Mucosa of stomach (tissue), 1 donor: ENCODE measurements around the gene PBRM1.

ENCODE experiments used
- H3K27me3 ChIP-seq: one replicate; pipeline ENCODE4 v1.7.0; 2013; ENCODE audit warnings: mild to moderate bottlenecking, low read length; ENCODE audit not compliant: control insufficient read depth, insufficient read depth
- H3K36me3 ChIP-seq: one replicate; pipeline ENCODE4 v1.7.0; 2013; ENCODE audit warnings: low read length; ENCODE audit not compliant: control insufficient read depth, insufficient read depth
- H3K4me1 ChIP-seq: one replicate; pipeline ENCODE4 v1.7.0; 2013; ENCODE audit warnings: mild to moderate bottlenecking, low read length; ENCODE audit not compliant: control insufficient read depth, insufficient read depth
- H3K4me3 ChIP-seq: one replicate; pipeline ENCODE4 v1.7.0; 2013; ENCODE audit warnings: low read length
- H3K9ac ChIP-seq: one replicate; pipeline ENCODE4 v1.7.0; 2013; ENCODE audit warnings: mild to moderate bottlenecking, low read length, moderate library complexity
- H3K9me3 ChIP-seq: one replicate; pipeline ENCODE4 v1.7.0; 2013; ENCODE audit warnings: mild to moderate bottlenecking, low read length, moderate library complexity; ENCODE audit not compliant: control insufficient read depth
- donor health status: Pancreatic carcinoma.

Gene PBRM1

DNA sequence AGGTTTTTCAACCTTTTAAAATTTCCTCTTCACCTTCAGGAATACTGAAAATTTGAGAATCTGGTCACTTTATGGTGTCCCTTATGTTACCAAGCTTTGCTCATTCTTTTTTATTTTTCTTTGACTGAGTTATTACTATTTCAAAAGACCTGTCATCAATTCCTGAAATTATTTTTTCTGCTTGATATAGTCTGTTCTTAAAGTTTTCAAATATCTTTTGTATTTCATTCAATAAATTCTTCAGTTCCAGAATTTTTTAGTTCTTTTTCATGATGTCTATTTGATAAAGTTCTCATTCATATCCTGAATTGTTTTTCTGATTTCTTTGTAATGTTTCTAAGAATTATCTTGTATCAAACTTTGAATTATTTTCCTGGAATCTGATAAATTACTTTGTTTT lies 85.5 kb downstream of the PBRM1 start:
- Histone ChIP-seq H3K9me3 (no peaks in the 10 kb centered on the region), H3K9ac (no peak overlapping the region), H3K4me1 (no peaks in the 10 kb centered on the region), H3K27me3 (no peaks in the 10 kb centered on the region), H3K4me3 (no peak overlapping the region), H3K36me3 (peaks cover 7% of the 10 kb centered on the region)

DNA sequence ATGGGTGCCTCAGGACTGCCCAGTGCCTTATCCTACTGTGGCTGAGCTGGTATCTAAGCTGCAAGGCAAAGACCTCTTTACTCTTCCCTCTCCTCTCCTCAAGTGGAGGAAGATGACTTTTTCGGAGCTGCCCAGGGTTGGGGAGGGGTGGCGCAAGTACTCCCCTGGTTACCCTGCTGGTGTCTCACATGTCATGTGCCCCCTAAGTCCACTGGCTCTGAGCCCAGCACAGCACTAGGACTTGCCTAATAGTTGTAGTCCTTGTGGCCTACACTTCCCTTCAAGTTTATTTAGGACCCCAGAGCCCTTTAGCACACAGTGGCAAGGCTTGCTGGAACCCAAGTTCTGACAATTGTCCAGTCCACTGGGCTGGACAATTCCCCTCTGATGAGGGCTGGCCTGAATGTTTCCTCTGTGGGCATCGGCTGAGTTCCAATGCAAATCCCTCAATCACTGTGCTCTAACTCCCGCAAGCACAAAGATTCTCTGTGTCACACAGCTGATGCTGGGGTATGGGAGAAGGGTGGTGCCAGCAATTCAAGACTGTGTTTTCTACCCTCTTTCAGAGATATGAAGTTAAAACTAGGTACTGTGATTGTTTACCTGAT lies 89.0 kb downstream of the PBRM1 start:
- Histone ChIP-seq H3K4me3 (no peak overlapping the region), H3K9me3 (no peaks in the 10 kb centered on the region), H3K27me3 (no peaks in the 10 kb centered on the region), H3K9ac (no peak overlapping the region), H3K36me3 (peaks cover 3% of the 10 kb centered on the region), H3K4me1 (no peaks in the 10 kb centered on the region)

- Histone ChIP-seq H3K36me3 (no peaks in the 10 kb centered on the region), H3K4me1 (no peaks in the 10 kb centered on the region), H3K4me3 (no peak overlapping the region), H3K9me3 (no peaks in the 10 kb centered on the region), H3K9ac (no peak overlapping the region), H3K27me3 (no peaks in the 10 kb centered on the region)
Measured at GRCh38 chr3:52593103-52593502, 92.6 kb downstream of the PBRM1 start.

DNA sequence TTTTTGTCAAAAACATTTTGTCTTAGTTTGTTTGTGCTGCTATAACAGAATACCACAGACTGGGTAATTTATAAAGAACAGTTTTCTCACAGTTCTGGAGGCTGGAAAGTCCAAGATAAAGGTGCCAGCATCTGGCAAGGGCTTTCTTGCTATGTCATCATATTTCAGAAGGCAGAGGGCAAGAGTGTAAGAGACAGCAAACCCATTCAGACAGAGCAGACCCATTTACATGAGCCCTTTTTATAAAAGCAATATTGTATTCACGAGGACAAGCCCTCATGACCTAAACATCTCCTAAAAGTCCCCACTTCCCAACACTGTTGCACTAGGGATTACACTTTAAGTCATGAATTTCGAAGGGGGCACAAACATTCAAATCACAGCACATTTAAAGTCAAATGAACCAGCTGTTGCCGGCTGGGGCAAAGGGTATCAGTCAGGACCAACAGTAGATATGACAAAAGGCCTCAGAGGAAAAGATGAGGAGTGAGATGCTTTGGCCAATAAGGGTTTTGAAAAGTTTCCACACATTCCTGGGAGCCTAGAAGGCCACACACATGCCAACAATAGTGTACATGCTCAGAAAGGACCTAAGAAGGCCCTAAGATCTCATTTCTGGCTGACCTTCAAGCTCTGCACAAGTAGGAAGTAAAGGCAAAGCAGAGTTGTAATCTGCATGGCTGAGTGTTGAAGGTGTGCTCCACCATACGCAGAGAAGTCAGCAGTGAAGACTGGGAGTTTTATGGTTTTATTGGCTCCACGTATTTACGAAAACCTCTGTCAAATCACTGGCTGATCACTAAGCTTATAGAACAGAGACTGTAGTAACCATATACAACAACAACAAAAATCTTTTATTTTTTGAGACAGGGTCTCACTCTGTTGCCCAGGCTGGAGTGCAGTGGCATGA lies 111.4 kb downstream of the PBRM1 start:
- H3K4me3 ChIP-seq, result no peak overlapping the region
- no peak overlapping the region for H3K9ac ChIP-seq
- H3K4me1 ChIP-seq, result no peaks in the 10 kb centered on the region
- no peaks in the 10 kb centered on the region for H3K27me3 ChIP-seq
- no peaks in the 10 kb centered on the region for H3K9me3 ChIP-seq
- no peaks in the 10 kb centered on the region for H3K36me3 ChIP-seq

GRCh38 chr3:52572221-52572620 lies 113.5 kb downstream of the PBRM1 start:
- no peaks in the 10 kb centered on the region for H3K36me3 ChIP-seq
- H3K4me3 ChIP-seq, result no peak overlapping the region
- no peaks in the 10 kb centered on the region for H3K9me3 ChIP-seq
- no peak overlapping the region for H3K9ac ChIP-seq
- H3K4me1 ChIP-seq, result no peaks in the 10 kb centered on the region
- no peaks in the 10 kb centered on the region for H3K27me3 ChIP-seq

- Histone ChIP-seq H3K27me3 (no peaks in the 10 kb centered on the region), H3K36me3 (no peaks in the 10 kb centered on the region), H3K9ac (no peak overlapping the region), H3K4me3 (no peak overlapping the region), H3K4me1 (no peaks in the 10 kb centered on the region), H3K9me3 (no peaks in the 10 kb centered on the region)
Measured at GRCh38 chr3:52570076-52570475, 115.6 kb downstream of the PBRM1 start.

DNA sequence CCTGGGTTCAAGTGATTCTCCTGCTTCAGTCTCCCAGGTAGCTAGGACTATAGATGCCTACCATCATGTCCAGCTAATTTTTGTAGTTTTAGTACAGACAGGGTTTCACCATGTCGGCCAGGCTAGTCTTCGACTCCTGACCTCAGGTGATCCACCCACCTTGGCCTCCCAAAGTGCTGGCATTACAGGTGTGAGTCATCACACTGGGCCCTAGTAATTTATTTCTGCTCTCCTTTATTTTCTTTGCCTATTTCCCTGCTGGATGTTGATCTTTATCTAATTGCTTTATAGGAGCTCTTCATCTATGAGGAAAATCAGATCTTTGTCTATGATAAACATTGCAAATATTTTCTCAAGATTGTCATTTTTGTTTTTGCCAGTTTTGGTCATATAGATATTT lies 117.6 kb downstream of the PBRM1 start:
- H3K27me3 ChIP-seq, result no peaks in the 10 kb centered on the region
- H3K4me1 ChIP-seq, result no peaks in the 10 kb centered on the region
- H3K4me3 ChIP-seq, result no peak overlapping the region
- H3K9me3 ChIP-seq, result no peaks in the 10 kb centered on the region
- H3K9ac ChIP-seq, result no peak overlapping the region
- H3K36me3 ChIP-seq, result no peaks in the 10 kb centered on the region

GRCh38 chr3:52563984-52564383 lies 121.7 kb downstream of the PBRM1 start:
- no peaks in the 10 kb centered on the region for H3K9me3 ChIP-seq
- H3K9ac ChIP-seq, result no peak overlapping the region
- H3K36me3 ChIP-seq, result no peaks in the 10 kb centered on the region
- H3K4me3 ChIP-seq, result no peak overlapping the region
- H3K27me3 ChIP-seq, result no peaks in the 10 kb centered on the region
- H3K4me1 ChIP-seq, result no peaks in the 10 kb centered on the region

GRCh38 chr3:52561028-52561747 lies 124.5 kb downstream of the PBRM1 start:
- Histone ChIP-seq H3K36me3 (no peaks in the 10 kb centered on the region), H3K9me3 (no peaks in the 10 kb centered on the region), H3K9ac (no peak overlapping the region), H3K4me3 (no peak overlapping the region), H3K27me3 (no peaks in the 10 kb centered on the region), H3K4me1 (no peaks in the 10 kb centered on the region)

DNA sequence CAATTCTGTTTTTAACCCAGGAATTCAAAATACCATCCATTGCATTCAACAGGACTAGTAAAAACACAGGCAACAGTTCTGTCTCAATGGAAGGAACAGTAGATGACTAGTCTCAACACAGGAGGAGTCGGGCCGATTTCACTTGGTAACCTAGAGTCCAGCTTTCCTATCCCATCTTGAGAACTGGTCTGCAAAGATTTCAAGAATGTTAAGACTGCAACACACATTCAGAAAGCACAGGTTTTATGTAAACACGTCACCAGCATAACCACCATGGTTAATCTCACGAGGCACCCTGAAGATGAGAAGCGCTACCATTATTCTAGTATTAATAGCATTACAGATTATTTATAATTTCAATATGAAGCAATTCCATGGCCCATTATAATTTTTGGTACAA lies 127.3 kb downstream of the PBRM1 start:
- Histone ChIP-seq H3K4me1 (no peaks in the 10 kb centered on the region), H3K9ac (no peak overlapping the region), H3K4me3 (no peak overlapping the region), H3K27me3 (no peaks in the 10 kb centered on the region), H3K36me3 (no peaks in the 10 kb centered on the region), H3K9me3 (no peaks in the 10 kb centered on the region)

GRCh38 chr3:52557011-52557960 lies 128.4 kb downstream of the PBRM1 start:
- Histone ChIP-seq H3K4me1 (no peaks in the 10 kb centered on the region), H3K27me3 (no peaks in the 10 kb centered on the region), H3K4me3 (no peak overlapping the region), H3K9ac (no peak overlapping the region), H3K36me3 (peaks cover 7% of the 10 kb centered on the region), H3K9me3 (no peaks in the 10 kb centered on the region)
